ACHN (cell line): ENCODE measurements around the gene OR6B1.
"Not testable (repeated sequence)": the region's sequence is repeated elsewhere in the genome, so short reads cannot be mapped to it uniquely, and the experiment has no call there.

ENCODE experiments used
- DNase-seq: peaks from one replicate; pipeline ENCODE4 v3.0.0-alpha.2; 2015
- in situ Hi-C: cut with HindIII; loops from 2 replicates; pipeline ENCODE4 v1.10.0; 2017; ENCODE audit warnings: low sequenced_read_pairs, low pct_ligation_motif_present, low pct_unique_long_range_greater_than_20kb

OR6B1 gene

GRCh38 chr7:143993924-143994323 lies 6.2 kb upstream of the OR6B1 start:
- no peak for DNase-seq
- in situ Hi-C loops: no loop called here

GRCh38 chr7:144001543-144001942 lies 1.4 kb downstream of the OR6B1 start:
- in situ Hi-C loops: no loop called here
- DNase-seq: no peak

GRCh38 chr7:144004703-144005102 lies 4.6 kb downstream of the OR6B1 start:
- in situ Hi-C loops: no loop called here
- no peak for DNase-seq

GRCh38 chr7:144006029-144006691 lies 6.0 kb downstream of the OR6B1 start:
- in situ Hi-C loops: no loop called here
- no peak for DNase-seq

GRCh38 chr7:144006692-144007042 lies 6.5 kb downstream of the OR6B1 start:
- no peak for DNase-seq
- in situ Hi-C loops: no loop called here

- in situ Hi-C loops: no loop called here
- DNase-seq: no peak
These were observed 9.2 kb downstream of the OR6B1 start for GRCh38 chr7:144009361-144009760.

- DNase-seq, in situ Hi-C loops: not testable (repeated sequence)
These were observed 9.9 kb downstream of the OR6B1 start for GRCh38 chr7:144010061-144010460.

GRCh38 chr7:144010821-144011220 lies 10.7 kb downstream of the OR6B1 start:
- in situ Hi-C loops, DNase-seq: not testable (repeated sequence)

GRCh38 chr7:144011458-144012230 lies 11.5 kb downstream of the OR6B1 start:
- in situ Hi-C loops: no loop called here
- DNase-seq: peak; percentile 32

GRCh38 chr7:144018065-144018464 lies 17.9 kb downstream of the OR6B1 start:
- no peak for DNase-seq
- in situ Hi-C loops: no loop called here

GRCh38 chr7:144019457-144019856 lies 19.3 kb downstream of the OR6B1 start:
- DNase-seq: no peak
- in situ Hi-C loops: no loop called here

GRCh38 chr7:144020340-144020739 lies 20.2 kb downstream of the OR6B1 start:
- DNase-seq: no peak
- in situ Hi-C loops: no loop called here

GRCh38 chr7:144022169-144022568 lies 22.0 kb downstream of the OR6B1 start:
- DNase-seq: no peak
- in situ Hi-C loops: no loop called here

- in situ Hi-C loops: no loop called here
- no peak for DNase-seq
These were observed 23.2 kb downstream of the OR6B1 start for GRCh38 chr7:144023171-144023827.

- DNase-seq: no peak
- in situ Hi-C loops: no loop called here
These were observed 24.1 kb downstream of the OR6B1 start for GRCh38 chr7:144024213-144024612.

GRCh38 chr7:144026203-144026883 lies 26.2 kb downstream of the OR6B1 start:
- no peak for DNase-seq
- in situ Hi-C loops: no loop called here

- in situ Hi-C loops: no loop called here
- peak; percentile 64 for DNase-seq
These were observed 26.9 kb downstream of the OR6B1 start for GRCh38 chr7:144027070-144027469.

- no peak for DNase-seq
- in situ Hi-C loops: no loop called here
These were observed 27.9 kb downstream of the OR6B1 start for GRCh38 chr7:144027974-144028373.

GRCh38 chr7:144028547-144028946 lies 28.4 kb downstream of the OR6B1 start:
- no peak for DNase-seq
- in situ Hi-C loops: no loop called here
